K562 (cell line): ENCODE data around the gene CERS3.

ENCODE experiments used
- CGGBP1 ChIP-seq: fragments of 250-450 bp; sonication (Bioruptor Pico); IDR thresholded peaks from 2 replicates; pipeline ENCODE4 v1.9.0; 2021; ENCODE audit warnings: mild to moderate bottlenecking
- MTF1 ChIP-seq: fragments of 250-450 bp; sonication (Bioruptor Pico); IDR thresholded peaks from 2 replicates; pipeline ENCODE4 v1.9.0; 2021; ENCODE audit warnings: moderate library complexity, mild to moderate bottlenecking, inconsistent platforms, borderline replicate concordance

- TF ChIP-seq MTF1 (CRISPR knock-in tag), result no peak
- TF ChIP-seq CGGBP1 (CRISPR knock-in tag), result no peak
Observed at GRCh38 chr15:100536733-100537132, 8.0 kb upstream of the CERS3 start.
